Myometrial cell (primary cell): ENCODE measurements around the gene HMGB4. TPM values are rescaled to one million over a fixed set of nuclear protein-coding genes. Genes with fewer than 3 reads are reported as not detected.

Experiments used
- total RNA-seq: library from RNA; depleted of rRNA; stranded (reverse); fragments of >200 nt; gene quantifications from 2 replicates; pipeline ENCODE4 v1.2.3, GENCODE V29; 2015

HMGB4 gene, protein sequence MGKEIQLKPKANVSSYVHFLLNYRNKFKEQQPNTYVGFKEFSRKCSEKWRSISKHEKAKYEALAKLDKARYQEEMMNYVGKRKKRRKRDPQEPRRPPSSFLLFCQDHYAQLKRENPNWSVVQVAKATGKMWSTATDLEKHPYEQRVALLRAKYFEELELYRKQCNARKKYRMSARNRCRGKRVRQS
- not detected in 2 replicates for total RNA-seq

GRCh38 chr1:33863779-33864178 is at the start of gene HMGB4:
HMGB4 (plus strand) TSS chr1:33864079; CDS start chr1:33864192, 113 bp downstream.

